Measurements from ENCODE around the gene AHDC1. TPM values are rescaled to one million over a fixed set of nuclear protein-coding genes. Genes with fewer than 3 reads are reported as not detected.

AHDC1 gene
- polyA plus RNA-seq, 1 donor, result 19.5 TPM

DNA sequence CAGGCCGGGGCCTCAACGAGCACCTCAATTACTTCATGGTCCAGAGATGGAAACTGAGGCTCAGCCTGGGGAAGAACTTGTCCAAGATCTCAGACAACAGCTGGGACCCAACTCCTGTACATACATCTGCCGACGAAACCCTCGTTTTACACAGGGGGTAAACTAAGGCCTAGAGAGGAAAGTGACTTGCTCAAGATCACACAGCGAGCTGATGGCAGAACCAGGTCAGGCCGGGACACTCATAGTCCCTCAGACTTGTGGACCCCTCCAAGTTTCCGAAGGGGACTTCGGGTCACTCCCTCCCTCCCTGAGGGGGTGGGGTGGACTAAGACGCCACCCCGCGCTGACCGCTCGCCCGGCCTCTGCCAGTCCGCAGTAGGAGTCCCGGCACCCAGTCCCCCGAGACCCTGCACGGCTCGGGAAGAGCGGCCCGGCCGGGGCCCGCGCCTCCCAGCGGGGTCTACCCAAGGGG, 114.4 kb downstream of the AHDC1 start:
- H3K36me3 ChIP-seq (ENCODE audit: control insufficient read depth, insufficient read depth, low read length), result no peaks in the 10 kb centered on the region
- peaks cover 27% of the 10 kb centered on the region for H3K4me1 ChIP-seq (ENCODE audit: control insufficient read depth, insufficient read depth, low read length)
- no peaks in the 10 kb centered on the region for H3K27me3 ChIP-seq (ENCODE audit: control insufficient read depth, insufficient read depth, low read length)
- DNase-seq, result peak in 1 of 2 donors; percentile 77
- no peaks in the 10 kb centered on the region for H3K9me3 ChIP-seq (ENCODE audit: control insufficient read depth, low read depth, low read length)
- peak overlapping the region; percentile 89 for H3K4me3 ChIP-seq (ENCODE audit: low read length)
- H3K27ac ChIP-seq (ENCODE audit: low read length), result peak overlapping the region; percentile 98
- no CpG with 5 or more reads among the region's 26 CpGs for WGBS (ENCODE audit: insufficient coverage, low lambda C conversion rate)

- peak overlapping the region; percentile 98 for H3K27ac ChIP-seq (ENCODE audit: low read length)
- DNase-seq, result peak; percentile 22 to 59
- H3K4me1 ChIP-seq (ENCODE audit: control insufficient read depth, insufficient read depth, low read length), result peaks cover 27% of the 10 kb centered on the region
- H3K27me3 ChIP-seq (ENCODE audit: control insufficient read depth, insufficient read depth, low read length), result no peaks in the 10 kb centered on the region
- H3K9me3 ChIP-seq (ENCODE audit: control insufficient read depth, low read depth, low read length), result no peaks in the 10 kb centered on the region
- WGBS (ENCODE audit: insufficient coverage, low lambda C conversion rate), result 12% methylated on average over 3 of the region's 6 CpGs
- peak overlapping the region; percentile 89 for H3K4me3 ChIP-seq (ENCODE audit: low read length)
- H3K36me3 ChIP-seq (ENCODE audit: control insufficient read depth, insufficient read depth, low read length), result peaks cover 7% of the 10 kb centered on the region
Observed at GRCh38 chr1:27487966-27488884, 115.7 kb downstream of the AHDC1 start.

GRCh38 chr1:27485363-27485762, 118.6 kb downstream of the AHDC1 start:
- peaks cover 10% of the 10 kb centered on the region for H3K4me1 ChIP-seq (ENCODE audit: control insufficient read depth, insufficient read depth, low read length)
- 100% methylated on average over 1 of the region's 1 CpG for WGBS (ENCODE audit: insufficient coverage, low lambda C conversion rate)
- no peak overlapping the region for H3K27ac ChIP-seq (ENCODE audit: low read length)
- peaks cover 7% of the 10 kb centered on the region for H3K36me3 ChIP-seq (ENCODE audit: control insufficient read depth, insufficient read depth, low read length)
- no peak overlapping the region for H3K4me3 ChIP-seq (ENCODE audit: low read length)
- no peak for DNase-seq
- no peaks in the 10 kb centered on the region for H3K9me3 ChIP-seq (ENCODE audit: control insufficient read depth, low read depth, low read length)
- no peaks in the 10 kb centered on the region for H3K27me3 ChIP-seq (ENCODE audit: control insufficient read depth, insufficient read depth, low read length)

Other genes with a start within 250 kb of the AHDC1 start
- gene MAP3K6, start 237.2 kb downstream of the AHDC1 start, polyA plus RNA-seq, result 6.5 TPM
- 0.13 TPM for gene FCN3, start 229.3 kb downstream of the AHDC1 start, polyA plus RNA-seq
- gene CD164L2, start 220.8 kb downstream of the AHDC1 start, polyA plus RNA-seq, result not detected
- 0.27 TPM for gene GPR3, start 211.5 kb downstream of the AHDC1 start, polyA plus RNA-seq
- gene WASF2, start 114.0 kb downstream of the AHDC1 start, polyA plus RNA-seq, result 56.0 TPM
- 4.0 TPM for gene FGR, start 31.0 kb upstream of the AHDC1 start, polyA plus RNA-seq
- 23.1 TPM for gene IFI6, start 68.0 kb upstream of the AHDC1 start, polyA plus RNA-seq
- gene FAM76A, start 121.8 kb upstream of the AHDC1 start, polyA plus RNA-seq, result 9.7 TPM
- 66.2 TPM for gene STX12, start 169.1 kb upstream of the AHDC1 start, polyA plus RNA-seq
- 37.7 TPM for gene PPP1R8, start 226.6 kb upstream of the AHDC1 start, polyA plus RNA-seq

Measured in large intestine (tissue), 3 donors.